ENCODE results near the gene AOC3.

DNA sequence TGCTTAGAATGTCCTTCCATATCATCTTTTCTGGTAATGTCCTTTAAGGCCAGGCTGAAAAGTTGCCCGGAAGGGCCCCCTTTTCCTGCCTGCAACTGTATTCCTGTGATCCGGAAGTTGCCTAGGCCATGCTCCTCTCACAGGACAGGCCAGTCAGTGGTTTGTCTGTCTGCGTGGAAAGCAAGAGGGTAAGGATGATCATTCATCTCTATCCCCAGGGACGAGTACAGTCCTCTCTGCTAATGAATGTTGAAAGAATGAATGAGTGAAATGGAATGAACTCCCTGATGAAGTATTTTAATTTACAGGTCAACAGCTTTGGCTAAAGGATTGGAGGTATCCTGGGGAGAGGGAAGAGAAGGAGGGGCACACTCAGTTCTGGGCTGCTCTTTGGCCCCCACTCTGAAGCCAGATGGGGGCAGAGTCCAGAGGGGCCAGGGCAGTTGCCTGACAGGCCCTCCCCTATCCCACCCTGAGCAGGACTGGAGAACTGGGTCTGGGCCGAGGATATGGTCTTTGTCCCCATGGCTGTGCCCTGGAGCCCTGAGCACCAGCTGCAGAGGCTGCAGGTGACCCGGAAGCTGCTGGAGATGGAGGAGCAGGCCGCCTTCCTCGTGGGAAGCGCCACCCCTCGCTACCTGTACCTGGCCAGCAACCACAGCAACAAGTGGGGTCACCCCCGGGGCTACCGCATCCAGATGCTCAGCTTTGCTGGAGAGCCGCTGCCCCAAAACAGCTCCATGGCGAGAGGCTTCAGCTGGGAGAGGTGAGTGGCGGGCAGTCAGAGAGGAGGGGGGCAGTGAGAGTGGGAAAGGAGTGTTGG lies 3.2 kb downstream of the AOC3 start:
- TF ChIP-seq, protein P1, sequence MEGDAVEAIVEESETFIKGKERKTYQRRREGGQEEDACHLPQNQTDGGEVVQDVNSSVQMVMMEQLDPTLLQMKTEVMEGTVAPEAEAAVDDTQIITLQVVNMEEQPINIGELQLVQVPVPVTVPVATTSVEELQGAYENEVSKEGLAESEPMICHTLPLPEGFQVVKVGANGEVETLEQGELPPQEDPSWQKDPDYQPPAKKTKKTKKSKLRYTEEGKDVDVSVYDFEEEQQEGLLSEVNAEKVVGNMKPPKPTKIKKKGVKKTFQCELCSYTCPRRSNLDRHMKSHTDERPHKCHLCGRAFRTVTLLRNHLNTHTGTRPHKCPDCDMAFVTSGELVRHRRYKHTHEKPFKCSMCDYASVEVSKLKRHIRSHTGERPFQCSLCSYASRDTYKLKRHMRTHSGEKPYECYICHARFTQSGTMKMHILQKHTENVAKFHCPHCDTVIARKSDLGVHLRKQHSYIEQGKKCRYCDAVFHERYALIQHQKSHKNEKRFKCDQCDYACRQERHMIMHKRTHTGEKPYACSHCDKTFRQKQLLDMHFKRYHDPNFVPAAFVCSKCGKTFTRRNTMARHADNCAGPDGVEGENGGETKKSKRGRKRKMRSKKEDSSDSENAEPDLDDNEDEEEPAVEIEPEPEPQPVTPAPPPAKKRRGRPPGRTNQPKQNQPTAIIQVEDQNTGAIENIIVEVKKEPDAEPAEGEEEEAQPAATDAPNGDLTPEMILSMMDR (conservative IDR thresholded peaks at IDR 0.05; ENCODE audit: low read length): no peak
- no peak for TF ChIP-seq EZH2phosphoT487 (IDR thresholded peaks at IDR 0.05; ENCODE audit: borderline replicate concordance)
